HEK293 (cell line): Measurements from ENCODE around the gene FBXO28.

Experiments used
- CTCF ChIA-PET: fragments of 350-600 bp; formaldehyde crosslinking; extraction: SDS; loops from one replicate; lab custom pipeline; 2021; ENCODE audit warnings: antibody characterized with exemption; lab: Yijun Ruan, JAX
- POLR2A ChIA-PET: fragments of 300-600 bp; formaldehyde crosslinking; extraction: SDS; loops from one replicate; lab custom pipeline; 2020; ENCODE audit warnings: antibody characterized with exemption, inconsistent platforms; lab: Yijun Ruan, JAX
- H3K27ac ChIP-seq: fragments of 200-500 bp; sonication (Bioruptor generic); 2 replicates; pipeline ENCODE4 v1.5.1; 2014; ENCODE audit warnings: low read depth, low read length, control low read depth, inconsistent platforms; ENCODE audit errors: extremely low read depth
- H3K36me3 ChIP-seq, 2 experiments: fragments of 200-500 bp in 1 of 2; sonication (Bioruptor generic) in 1 of 2; 1 replicate in 1 of 2; 2 replicates in 1 of 2; pipeline ENCODE4 v1.5.1; 2014 to 2017; ENCODE audit warnings: inconsistent platforms in 2 of 2, low read length in 2 of 2; ENCODE audit not compliant: control insufficient read depth in 2 of 2, insufficient read depth in 1 of 2
- H3K4me1 ChIP-seq: fragments of 200-500 bp; sonication (Bioruptor generic); 2 replicates; pipeline ENCODE4 v1.5.1; 2014; ENCODE audit warnings: mild to moderate bottlenecking, low read length, inconsistent platforms; ENCODE audit not compliant: control insufficient read depth, insufficient read depth
- H3K4me3 ChIP-seq: 2 replicates; pipeline ENCODE4 v1.5.1; 2011; ENCODE audit warnings: low read depth, mild to moderate bottlenecking, control low read depth, low read length, moderate library complexity
- H3K9me3 ChIP-seq: fragments of 200-500 bp; sonication (Bioruptor generic); 2 replicates; pipeline ENCODE4 v1.5.1; 2014; ENCODE audit warnings: low read depth, low read length, inconsistent platforms; ENCODE audit not compliant: control insufficient read depth, insufficient read depth
- HOXD13 ChIP-seq: sonication (generic); formaldehyde crosslinking; IDR thresholded peaks from 2 replicates; pipeline ENCODE4 v1.8.0; 2022; ENCODE audit warnings: missing genetic modification reagents, borderline replicate concordance
- KLF8 ChIP-seq: fragments of 450-650 bp; formaldehyde crosslinking; IDR thresholded peaks from 2 replicates; pipeline ENCODE4 v1.5.1; 2016; ENCODE audit warnings: missing biosample characterization, missing genetic modification characterization
- PRDM1 ChIP-seq: fragments of 450-650 bp; formaldehyde crosslinking; IDR thresholded peaks from 2 replicates; pipeline ENCODE4; 2016; ENCODE audit warnings: missing biosample characterization, missing genetic modification characterization
- SCRT1 ChIP-seq: fragments of 450-650 bp; formaldehyde crosslinking; IDR thresholded peaks from 2 replicates; pipeline ENCODE4 v1.5.1; 2016; ENCODE audit warnings: missing biosample characterization, missing genetic modification characterization, borderline replicate concordance
- ZBTB17 ChIP-seq: fragments of 450-650 bp; formaldehyde crosslinking; IDR thresholded peaks from 2 replicates; pipeline ENCODE4 v1.5.1; 2016; ENCODE audit warnings: missing biosample characterization, missing genetic modification characterization
- ZBTB48 ChIP-seq: fragments of 450-650 bp; formaldehyde crosslinking; IDR thresholded peaks from 2 replicates; pipeline ENCODE4 v1.5.1; 2016; ENCODE audit warnings: missing biosample characterization, missing genetic modification characterization
- ZIC2 ChIP-seq: fragments of 450-650 bp; formaldehyde crosslinking; IDR thresholded peaks from 2 replicates; pipeline ENCODE4 v1.5.1; 2016; ENCODE audit warnings: missing biosample characterization, missing genetic modification characterization
- ZNF114 ChIP-seq: fragments of 450-650 bp; formaldehyde crosslinking; IDR thresholded peaks from 2 replicates; pipeline ENCODE4 v1.5.0; 2017; ENCODE audit warnings: missing biosample characterization, missing genetic modification characterization
- ZNF174 ChIP-seq: fragments of 450-650 bp; formaldehyde crosslinking; IDR thresholded peaks from 2 replicates; pipeline ENCODE4 v1.5.0; 2017; ENCODE audit warnings: missing biosample characterization, mild to moderate bottlenecking, missing genetic modification characterization
- ZNF366 ChIP-seq: fragments of 450-650 bp; formaldehyde crosslinking; conservative IDR thresholded peaks from 2 replicates; pipeline ENCODE4 v1.5.1; 2016; ENCODE audit warnings: missing biosample characterization, missing genetic modification characterization
- ZNF394 ChIP-seq: fragments of 450-650 bp; formaldehyde crosslinking; IDR thresholded peaks from 2 replicates; pipeline ENCODE4 v1.5.1; 2016; ENCODE audit warnings: missing biosample characterization, missing genetic modification characterization, mild to moderate bottlenecking, moderate library complexity, borderline replicate concordance
- ZNF433 ChIP-seq: fragments of 450-650 bp; formaldehyde crosslinking; IDR thresholded peaks from 2 replicates; pipeline ENCODE4 v1.5.1; 2016; ENCODE audit warnings: missing biosample characterization, missing genetic modification characterization, low read depth
- ZNF48 ChIP-seq: fragments of 450-650 bp; formaldehyde crosslinking; IDR thresholded peaks from 2 replicates; pipeline ENCODE4 v1.5.1; 2016; ENCODE audit warnings: missing biosample characterization, missing genetic modification characterization
- ZNF521 ChIP-seq: fragments of 450-650 bp; formaldehyde crosslinking; IDR thresholded peaks from 2 replicates; pipeline ENCODE4 v1.5.1; 2017; ENCODE audit warnings: missing biosample characterization, mild to moderate bottlenecking, missing genetic modification characterization
- ZNF560 ChIP-seq: fragments of 450-650 bp; formaldehyde crosslinking; IDR thresholded peaks from 2 replicates; pipeline ENCODE4 v1.5.1; 2017; ENCODE audit warnings: missing biosample characterization, missing genetic modification characterization, borderline replicate concordance
- ZNF664 ChIP-seq: fragments of 450-650 bp; formaldehyde crosslinking; IDR thresholded peaks from 2 replicates; pipeline ENCODE4 v1.5.1; 2016; ENCODE audit warnings: missing biosample characterization, missing genetic modification characterization
- ZNF768 ChIP-seq: fragments of 450-650 bp; formaldehyde crosslinking; IDR thresholded peaks from 2 replicates; pipeline ENCODE4 v1.5.1; 2018; ENCODE audit warnings: missing biosample characterization, mild to moderate bottlenecking, missing genetic modification characterization
- ZNF837 ChIP-seq: fragments of 450-650 bp; formaldehyde crosslinking; IDR thresholded peaks from 2 replicates; pipeline ENCODE4 v1.5.1; 2016; ENCODE audit warnings: missing biosample characterization, missing genetic modification characterization
- ZSCAN16 ChIP-seq: fragments of 450-650 bp; formaldehyde crosslinking; IDR thresholded peaks from 2 replicates; pipeline ENCODE4 v1.5.1; 2016; ENCODE audit warnings: missing biosample characterization, missing genetic modification characterization
- ZSCAN23 ChIP-seq: fragments of 450-650 bp; formaldehyde crosslinking; IDR thresholded peaks from 2 replicates; pipeline ENCODE4 v1.5.1; 2016; ENCODE audit warnings: missing biosample characterization, missing genetic modification characterization
- ZXDB ChIP-seq: fragments of 450-650 bp; formaldehyde crosslinking; IDR thresholded peaks from 2 replicates; pipeline ENCODE4 v1.5.1; 2016; ENCODE audit warnings: missing biosample characterization, missing genetic modification characterization
- TF ChIP-seq, protein P1 (sequence below): fragments of 450-650 bp; formaldehyde crosslinking; IDR thresholded peaks from 2 replicates; pipeline ENCODE4 v1.5.1; 2016; ENCODE audit warnings: missing biosample characterization, missing genetic modification characterization
- TF ChIP-seq, protein P2 (sequence below): fragments of 450-650 bp; formaldehyde crosslinking; IDR thresholded peaks from 2 replicates; pipeline ENCODE4 v1.5.1; 2016; ENCODE audit warnings: missing biosample characterization, missing genetic modification characterization
- TF ChIP-seq, protein P3 (sequence below): fragments of 450-650 bp; formaldehyde crosslinking; IDR thresholded peaks from 2 replicates; pipeline ENCODE4 v1.5.1; 2017; ENCODE audit warnings: missing biosample characterization, missing genetic modification characterization
- TF ChIP-seq, protein P4 (sequence below): fragments of 450-650 bp; formaldehyde crosslinking; IDR thresholded peaks from 2 replicates; pipeline ENCODE4 v1.5.1; 2016; ENCODE audit warnings: missing biosample characterization, missing genetic modification characterization

Gene FBXO28

DNA sequence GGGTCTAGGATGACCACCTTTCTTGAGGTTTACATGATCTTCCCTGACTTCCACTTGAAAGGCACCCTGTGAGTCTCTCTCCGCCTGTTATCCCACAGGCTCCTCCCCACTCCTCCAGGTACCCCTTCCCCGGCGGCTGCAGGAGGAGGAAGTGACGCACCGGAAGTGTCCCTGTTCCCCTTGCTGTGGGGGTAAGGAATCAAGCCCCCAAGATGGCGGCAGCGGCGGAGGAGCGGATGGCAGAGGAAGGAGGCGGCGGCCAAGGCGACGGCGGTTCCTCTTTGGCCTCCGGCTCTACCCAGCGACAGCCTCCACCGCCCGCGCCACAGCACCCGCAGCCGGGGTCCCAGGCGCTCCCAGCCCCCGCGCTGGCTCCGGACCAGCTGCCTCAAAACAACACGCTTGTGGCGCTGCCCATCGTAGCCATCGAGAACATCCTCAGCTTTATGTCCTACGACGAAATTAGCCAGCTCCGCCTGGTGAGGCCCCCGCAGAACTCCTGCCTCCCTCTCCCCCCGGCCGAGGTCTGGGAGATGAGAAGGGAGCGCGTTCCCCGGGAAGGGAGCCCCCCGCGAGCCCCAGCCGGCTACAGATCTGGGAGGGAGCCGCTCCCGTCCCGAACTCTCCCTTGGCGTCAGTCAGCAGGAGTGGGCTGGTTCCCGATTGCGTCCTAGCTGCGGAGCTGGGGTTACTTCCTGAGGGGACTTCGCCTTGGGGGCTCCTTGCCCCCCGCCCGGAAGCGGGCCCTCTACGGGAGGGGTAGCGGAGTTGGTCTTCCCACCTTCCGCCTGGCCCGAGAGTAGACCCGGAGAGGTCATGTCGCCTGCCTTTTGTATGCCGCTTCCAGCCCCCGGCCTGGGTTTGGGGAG lies at the start of gene FBXO28 (continued):
- TF ChIP-seq ZSCAN23 (tag by site-specific recombination): peak; percentile 78
- no peak for TF ChIP-seq SCRT1
- TF ChIP-seq, protein P1, sequence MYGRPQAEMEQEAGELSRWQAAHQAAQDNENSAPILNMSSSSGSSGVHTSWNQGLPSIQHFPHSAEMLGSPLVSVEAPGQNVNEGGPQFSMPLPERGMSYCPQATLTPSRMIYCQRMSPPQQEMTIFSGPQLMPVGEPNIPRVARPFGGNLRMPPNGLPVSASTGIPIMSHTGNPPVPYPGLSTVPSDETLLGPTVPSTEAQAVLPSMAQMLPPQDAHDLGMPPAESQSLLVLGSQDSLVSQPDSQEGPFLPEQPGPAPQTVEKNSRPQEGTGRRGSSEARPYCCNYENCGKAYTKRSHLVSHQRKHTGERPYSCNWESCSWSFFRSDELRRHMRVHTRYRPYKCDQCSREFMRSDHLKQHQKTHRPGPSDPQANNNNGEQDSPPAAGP (tag by site-specific recombination): peak; percentile 87; the same call in 1 of the 2 replicates
- TF ChIP-seq ZBTB48 (tag by site-specific recombination): peak; percentile 99

DNA sequence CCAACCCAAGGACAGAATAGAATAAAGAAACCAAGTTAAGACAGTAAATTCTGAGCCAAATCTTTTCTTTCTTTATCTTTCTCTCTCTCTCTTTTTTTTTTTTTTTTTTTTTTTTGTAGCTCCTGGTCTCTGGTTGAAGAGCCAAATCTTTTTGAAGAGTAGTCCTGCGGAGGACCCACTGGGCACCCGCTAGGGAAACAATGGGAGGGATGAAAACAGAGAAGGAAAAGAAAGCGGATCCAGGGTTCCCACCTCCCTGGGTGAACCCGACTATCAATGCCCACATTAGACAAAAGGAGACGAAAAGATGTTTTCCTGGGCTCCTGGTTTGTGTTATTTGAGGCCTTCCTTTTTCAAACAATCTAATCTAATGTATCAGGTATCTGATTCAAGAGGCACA lies 49.8 kb upstream of the FBXO28 start:
- Histone ChIP-seq H3K9me3 (no peaks in the 10 kb centered on the region), H3K27ac (no peak overlapping the region), H3K36me3 (no peaks in the 10 kb centered on the region)
- CTCF ChIA-PET: interaction anchor here (0.9 to 7.3 kb wide), 3 partner anchors 14 to 394 kb away, joined by 3 to 59 read pairs (median 5); no protein-coding TSS in a partner anchor
- TF ChIP-seq ZIC2 (tag by site-specific recombination) (peak; percentile 64), ZBTB17 (tag by site-specific recombination) (0 out of 2 replicates have a peak, but pooled peaks have one; percentile 23), ZNF521 (no peak), ZNF366 (tag by site-specific recombination) (peak; percentile 38; the same call in 1 of the 2 replicates)
- TF ChIP-seq, protein P2, sequence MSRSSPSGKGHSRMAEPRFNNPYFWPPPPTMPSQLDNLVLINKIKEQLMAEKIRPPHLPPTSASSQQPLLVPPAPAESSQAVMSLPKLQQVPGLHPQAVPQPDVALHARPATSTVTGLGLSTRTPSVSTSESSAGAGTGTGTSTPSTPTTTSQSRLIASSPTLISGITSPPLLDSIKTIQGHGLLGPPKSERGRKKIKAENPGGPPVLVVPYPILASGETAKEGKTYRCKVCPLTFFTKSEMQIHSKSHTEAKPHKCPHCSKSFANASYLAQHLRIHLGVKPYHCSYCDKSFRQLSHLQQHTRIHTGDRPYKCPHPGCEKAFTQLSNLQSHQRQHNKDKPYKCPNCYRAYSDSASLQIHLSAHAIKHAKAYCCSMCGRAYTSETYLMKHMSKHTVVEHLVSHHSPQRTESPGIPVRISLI (tag by site-specific recombination): 0 out of 2 replicates have a peak, but pooled peaks have one; percentile 48
- TF ChIP-seq, all 188 proteins: peak for 4
- Histone ChIP-seq H3K4me1 (peaks cover 27% of the 10 kb centered on the region), H3K4me3 (no peak overlapping the region)
- POLR2A ChIA-PET: interaction anchor here (1.0 kb wide), 1 partner anchor 71 kb away, joined by 3 read pairs; no protein-coding TSS in a partner anchor

DNA sequence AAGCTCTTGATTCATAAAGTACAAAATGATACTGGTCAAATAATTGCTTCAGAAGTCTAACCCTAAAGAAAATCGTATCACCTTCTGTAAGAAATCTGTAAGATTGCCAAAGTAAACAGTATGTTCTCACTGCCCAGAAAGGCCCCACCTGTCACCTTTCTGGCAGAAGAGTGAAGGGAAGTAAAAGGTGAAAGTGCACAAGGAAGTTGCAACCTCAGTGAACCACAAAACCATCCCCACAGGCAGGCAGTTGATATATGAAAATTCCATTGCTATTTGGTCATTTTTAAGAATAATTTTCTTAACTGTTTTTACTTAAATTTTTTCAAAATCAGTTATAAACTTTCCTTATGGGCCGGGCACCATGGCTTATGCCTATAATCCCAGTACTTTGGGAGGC lies 48.5 kb upstream of the FBXO28 start:
- no peaks in the 10 kb centered on the region for H3K36me3 ChIP-seq
- ChIA-PET POLR2A (no interaction called here), CTCF (interaction anchor here (7.3 kb wide), 1 partner anchor 15 kb away, joined by 59 read pairs; no protein-coding TSS in a partner anchor)
- peaks cover 28% of the 10 kb centered on the region for H3K4me1 ChIP-seq
- TF ChIP-seq ZSCAN16 (tag by site-specific recombination): no peak
- peak; percentile 89 for TF ChIP-seq PRDM1 (tag by site-specific recombination)
- TF ChIP-seq, protein P3, sequence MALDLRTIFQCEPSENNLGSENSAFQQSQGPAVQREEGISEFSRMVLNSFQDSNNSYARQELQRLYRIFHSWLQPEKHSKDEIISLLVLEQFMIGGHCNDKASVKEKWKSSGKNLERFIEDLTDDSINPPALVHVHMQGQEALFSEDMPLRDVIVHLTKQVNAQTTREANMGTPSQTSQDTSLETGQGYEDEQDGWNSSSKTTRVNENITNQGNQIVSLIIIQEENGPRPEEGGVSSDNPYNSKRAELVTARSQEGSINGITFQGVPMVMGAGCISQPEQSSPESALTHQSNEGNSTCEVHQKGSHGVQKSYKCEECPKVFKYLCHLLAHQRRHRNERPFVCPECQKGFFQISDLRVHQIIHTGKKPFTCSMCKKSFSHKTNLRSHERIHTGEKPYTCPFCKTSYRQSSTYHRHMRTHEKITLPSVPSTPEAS (tag by site-specific recombination): no peak
- no peak for TF ChIP-seq HOXD13 (CRISPR knock-in tag)
- TF ChIP-seq KLF8 (tag by site-specific recombination): 0 out of 2 replicates have a peak, but pooled peaks have one; percentile 38
- TF ChIP-seq ZNF366 (tag by site-specific recombination): peak; percentile 43
- TF ChIP-seq ZNF433: no peak
- TF ChIP-seq ZNF174 (tag by site-specific recombination): no peak
- no peak for TF ChIP-seq ZNF664 (tag by site-specific recombination)
- TF ChIP-seq ZNF560: no peak
- no peak for TF ChIP-seq ZNF114 (tag by site-specific recombination)
- no peak for TF ChIP-seq ZNF394 (tag by site-specific recombination)
- TF ChIP-seq ZXDB (tag by site-specific recombination): 0 out of 2 replicates have a peak, but pooled peaks have one; percentile 26
- TF ChIP-seq ZNF837 (tag by site-specific recombination): no peak
- TF ChIP-seq, protein P4, sequence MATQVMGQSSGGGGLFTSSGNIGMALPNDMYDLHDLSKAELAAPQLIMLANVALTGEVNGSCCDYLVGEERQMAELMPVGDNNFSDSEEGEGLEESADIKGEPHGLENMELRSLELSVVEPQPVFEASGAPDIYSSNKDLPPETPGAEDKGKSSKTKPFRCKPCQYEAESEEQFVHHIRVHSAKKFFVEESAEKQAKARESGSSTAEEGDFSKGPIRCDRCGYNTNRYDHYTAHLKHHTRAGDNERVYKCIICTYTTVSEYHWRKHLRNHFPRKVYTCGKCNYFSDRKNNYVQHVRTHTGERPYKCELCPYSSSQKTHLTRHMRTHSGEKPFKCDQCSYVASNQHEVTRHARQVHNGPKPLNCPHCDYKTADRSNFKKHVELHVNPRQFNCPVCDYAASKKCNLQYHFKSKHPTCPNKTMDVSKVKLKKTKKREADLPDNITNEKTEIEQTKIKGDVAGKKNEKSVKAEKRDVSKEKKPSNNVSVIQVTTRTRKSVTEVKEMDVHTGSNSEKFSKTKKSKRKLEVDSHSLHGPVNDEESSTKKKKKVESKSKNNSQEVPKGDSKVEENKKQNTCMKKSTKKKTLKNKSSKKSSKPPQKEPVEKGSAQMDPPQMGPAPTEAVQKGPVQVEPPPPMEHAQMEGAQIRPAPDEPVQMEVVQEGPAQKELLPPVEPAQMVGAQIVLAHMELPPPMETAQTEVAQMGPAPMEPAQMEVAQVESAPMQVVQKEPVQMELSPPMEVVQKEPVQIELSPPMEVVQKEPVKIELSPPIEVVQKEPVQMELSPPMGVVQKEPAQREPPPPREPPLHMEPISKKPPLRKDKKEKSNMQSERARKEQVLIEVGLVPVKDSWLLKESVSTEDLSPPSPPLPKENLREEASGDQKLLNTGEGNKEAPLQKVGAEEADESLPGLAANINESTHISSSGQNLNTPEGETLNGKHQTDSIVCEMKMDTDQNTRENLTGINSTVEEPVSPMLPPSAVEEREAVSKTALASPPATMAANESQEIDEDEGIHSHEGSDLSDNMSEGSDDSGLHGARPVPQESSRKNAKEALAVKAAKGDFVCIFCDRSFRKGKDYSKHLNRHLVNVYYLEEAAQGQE: no peak
- TF ChIP-seq ZNF48 (tag by site-specific recombination): no peak
- no peak for TF ChIP-seq ZNF768 (tag by site-specific recombination)
- no peak overlapping the region for H3K27ac ChIP-seq
- H3K9me3 ChIP-seq: no peaks in the 10 kb centered on the region
- no peak overlapping the region for H3K4me3 ChIP-seq
